ENCODE measurements around the gene CDH11. TPM values are rescaled to one million over a fixed set of nuclear protein-coding genes. Genes with fewer than 3 reads are reported as not detected.

The CDH11 gene
- total RNA-seq, 4 donors from 2014 or later = 51.8 to 661 (median 96.5) TPM

- H3K9me3 ChIP-seq = no peaks in the 10 kb centered on the region
- H3K4me3 ChIP-seq = no peak overlapping the region
- intact Hi-C loops (cut with DNase I; ENCODE audit: low total_unique reads) = no loop called here
- no peaks in the 10 kb centered on the region for H3K4me1 ChIP-seq
- no peak for DNase-seq
- TF ChIP-seq POLR2A (IDR thresholded peaks at IDR 0.05) (no peak), CTCF (IDR thresholded peaks at IDR 0.05) (no peak)
- H3K27ac ChIP-seq = no peak overlapping the region
- no peaks in the 10 kb centered on the region for H3K36me3 ChIP-seq
- H3K27me3 ChIP-seq = no peaks in the 10 kb centered on the region
These were observed 150.7 kb downstream of the CDH11 start for GRCh38 chr16:64971171-64971570.

GRCh38 chr16:64969221-64969620 lies 152.6 kb downstream of the CDH11 start:
- no peak overlapping the region for H3K27ac ChIP-seq
- intact Hi-C loops (cut with DNase I; ENCODE audit: low total_unique reads) = no loop called here

GRCh38 chr16:64968539-64968938 lies 153.3 kb downstream of the CDH11 start:
- Histone ChIP-seq H3K27me3 (no peaks in the 10 kb centered on the region), H3K4me3 (no peak overlapping the region), H3K4me1 (no peaks in the 10 kb centered on the region), H3K36me3 (no peaks in the 10 kb centered on the region), H3K9me3 (no peaks in the 10 kb centered on the region), H3K27ac (no peak overlapping the region)
- no peak for DNase-seq
- intact Hi-C loops (cut with DNase I; ENCODE audit: low total_unique reads) = no loop called here
- no peak for TF ChIP-seq POLR2A (IDR thresholded peaks at IDR 0.05)
- no peak for TF ChIP-seq CTCF (IDR thresholded peaks at IDR 0.05)

More at GRCh38 chr16:64969221-64969620, 152.6 kb downstream of the CDH11 start:
- TF ChIP-seq CTCF (IDR thresholded peaks at IDR 0.05) (no peak), POLR2A (IDR thresholded peaks at IDR 0.05) (no peak)
- no peaks in the 10 kb centered on the region for H3K9me3 ChIP-seq
- H3K27me3 ChIP-seq = no peaks in the 10 kb centered on the region
- no peak overlapping the region for H3K4me3 ChIP-seq
- DNase-seq = no peak
- no peaks in the 10 kb centered on the region for H3K36me3 ChIP-seq
- H3K4me1 ChIP-seq = no peaks in the 10 kb centered on the region

- no peaks in the 10 kb centered on the region for H3K36me3 ChIP-seq
- no peak overlapping the region for H3K27ac ChIP-seq
- intact Hi-C loops (cut with DNase I; ENCODE audit: low total_unique reads) = no loop called here
- TF ChIP-seq POLR2A (IDR thresholded peaks at IDR 0.05) = no peak
- TF ChIP-seq CTCF (IDR thresholded peaks at IDR 0.05) = no peak
- H3K4me3 ChIP-seq = no peak overlapping the region
- no peak for DNase-seq
- no peaks in the 10 kb centered on the region for H3K4me1 ChIP-seq
- no peaks in the 10 kb centered on the region for H3K27me3 ChIP-seq
- H3K9me3 ChIP-seq = no peaks in the 10 kb centered on the region
These were observed 157.7 kb downstream of the CDH11 start for GRCh38 chr16:64964126-64964540.

- intact Hi-C loops (cut with DNase I; ENCODE audit: low total_unique reads) = no loop called here
These were observed 159.1 kb downstream of the CDH11 start for GRCh38 chr16:64962786-64963185.

More at GRCh38 chr16:64962786-64963185, 159.1 kb downstream of the CDH11 start:
- Histone ChIP-seq H3K4me1 (no peaks in the 10 kb centered on the region), H3K4me3 (no peak overlapping the region), H3K27ac (no peak overlapping the region), H3K27me3 (no peaks in the 10 kb centered on the region), H3K36me3 (no peaks in the 10 kb centered on the region), H3K9me3 (no peaks in the 10 kb centered on the region)
- no peak for DNase-seq
- TF ChIP-seq POLR2A (IDR thresholded peaks at IDR 0.05) = no peak
- no peak for TF ChIP-seq CTCF (IDR thresholded peaks at IDR 0.05)
